Measurements from ENCODE around the gene NUP214.

DNA sequence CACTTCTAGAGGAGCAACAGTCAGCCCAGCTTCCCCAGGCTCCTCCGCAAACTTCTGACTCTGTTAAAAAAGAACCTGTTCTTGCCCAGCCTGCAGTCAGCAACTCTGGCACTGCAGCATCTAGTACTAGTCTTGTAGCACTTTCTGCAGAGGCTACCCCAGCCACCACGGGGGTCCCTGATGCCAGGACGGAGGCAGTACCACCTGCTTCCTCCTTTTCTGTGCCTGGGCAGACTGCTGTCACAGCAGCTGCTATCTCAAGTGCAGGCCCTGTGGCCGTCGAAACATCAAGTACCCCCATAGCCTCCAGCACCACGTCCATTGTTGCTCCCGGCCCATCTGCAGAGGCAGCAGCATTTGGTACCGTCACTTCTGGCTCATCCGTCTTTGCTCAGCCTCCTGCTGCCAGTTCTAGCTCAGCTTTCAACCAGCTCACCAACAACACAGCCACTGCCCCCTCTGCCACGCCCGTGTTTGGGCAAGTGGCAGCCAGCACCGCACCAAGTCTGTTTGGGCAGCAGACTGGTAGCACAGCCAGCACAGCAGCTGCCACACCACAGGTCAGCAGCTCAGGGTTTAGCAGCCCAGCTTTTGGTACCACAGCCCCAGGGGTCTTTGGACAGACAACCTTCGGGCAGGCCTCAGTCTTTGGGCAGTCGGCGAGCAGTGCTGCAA lies 72.8 kb downstream of the NUP214 start:
- TF ChIP-seq, protein P1, sequence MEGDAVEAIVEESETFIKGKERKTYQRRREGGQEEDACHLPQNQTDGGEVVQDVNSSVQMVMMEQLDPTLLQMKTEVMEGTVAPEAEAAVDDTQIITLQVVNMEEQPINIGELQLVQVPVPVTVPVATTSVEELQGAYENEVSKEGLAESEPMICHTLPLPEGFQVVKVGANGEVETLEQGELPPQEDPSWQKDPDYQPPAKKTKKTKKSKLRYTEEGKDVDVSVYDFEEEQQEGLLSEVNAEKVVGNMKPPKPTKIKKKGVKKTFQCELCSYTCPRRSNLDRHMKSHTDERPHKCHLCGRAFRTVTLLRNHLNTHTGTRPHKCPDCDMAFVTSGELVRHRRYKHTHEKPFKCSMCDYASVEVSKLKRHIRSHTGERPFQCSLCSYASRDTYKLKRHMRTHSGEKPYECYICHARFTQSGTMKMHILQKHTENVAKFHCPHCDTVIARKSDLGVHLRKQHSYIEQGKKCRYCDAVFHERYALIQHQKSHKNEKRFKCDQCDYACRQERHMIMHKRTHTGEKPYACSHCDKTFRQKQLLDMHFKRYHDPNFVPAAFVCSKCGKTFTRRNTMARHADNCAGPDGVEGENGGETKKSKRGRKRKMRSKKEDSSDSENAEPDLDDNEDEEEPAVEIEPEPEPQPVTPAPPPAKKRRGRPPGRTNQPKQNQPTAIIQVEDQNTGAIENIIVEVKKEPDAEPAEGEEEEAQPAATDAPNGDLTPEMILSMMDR (IDR thresholded peaks at IDR 0.05; ENCODE audit: poor library complexity, severe bottlenecking), result no peak
- TF ChIP-seq EZH2 (IDR thresholded peaks at IDR 0.05; ENCODE audit: borderline replicate concordance, insufficient read depth, low read length, poor library complexity, severe bottlenecking) (no peak), POLR2AphosphoS5 (IDR thresholded peaks at IDR 0.05) (no peak), EP300 (conservative IDR thresholded peaks at IDR 0.05; ENCODE audit: poor library complexity, severe bottlenecking) (no peak), SMC3 (conservative IDR thresholded peaks at IDR 0.05; ENCODE audit: poor library complexity) (no peak)
